Prostate gland (tissue), 2 donors: ENCODE measurements around the gene SLC38A3. TPM values are rescaled to one million over a fixed set of nuclear protein-coding genes. Genes with fewer than 3 reads are reported as not detected.
"Not testable (repeated sequence)": the region's sequence is repeated elsewhere in the genome, so short reads cannot be mapped to it uniquely, and the experiment has no call there.

Source experiments
- DNase-seq: peaks from one replicate; pipeline ENCODE4 v3.0.0-alpha.2; 2019; ENCODE audit warnings: low spot score
- H3K27ac ChIP-seq, 2 donors: fragments of 200-600 bp; sonication (generic); 2 replicates each; pipeline ENCODE4 v1.5.1; 2017 to 2019
- H3K27me3 ChIP-seq: fragments of 200-600 bp; sonication (generic); replicated peaks from 2 replicates; pipeline ENCODE4 v1.5.1; 2019; ENCODE audit not compliant: insufficient read depth
- H3K36me3 ChIP-seq, 2 donors: fragments of 200-600 bp; sonication (generic); 1 replicate in 1 of 2; 2 replicates in 1 of 2; pipeline versions ENCODE4 v1.5.1 to v1.8.1; 2017 to 2019
- H3K4me1 ChIP-seq: fragments of 200-600 bp; sonication (generic); replicated peaks from 2 replicates; pipeline ENCODE4 v1.5.1; 2019
- H3K4me3 ChIP-seq, 2 donors: fragments of 200-600 bp; sonication (generic); 2 replicates each; pipeline ENCODE4 v1.5.1; 2017 to 2019
- H3K9me3 ChIP-seq: fragments of 200-600 bp; sonication (generic); 2 replicates; pipeline ENCODE4 v1.5.1; 2017
- CTCF ChIP-seq, 4 experiments: fragments of 200-600 bp in 2 of 4; fragments of 450-650 bp in 2 of 4; sonication (generic) in 2 of 4; IDR thresholded peaks; 1 replicate in 3 of 4; 2 replicates in 1 of 4; pipeline ENCODE4 v1.5.1; 2016 to 2019; ENCODE audit warnings: antibody characterized with exemption in 4 of 4, mild to moderate bottlenecking in 2 of 4, moderate library complexity in 2 of 4
- POLR2A ChIP-seq: fragments of 450-650 bp; IDR thresholded peaks from one replicate; pipeline ENCODE4 v1.6.1; 2016; ENCODE audit warnings: antibody characterized with exemption, mild to moderate bottlenecking
- POLR2AphosphoS5 ChIP-seq: sonication (generic); formaldehyde crosslinking; IDR thresholded peaks from one replicate; pipeline ENCODE4 v1.6.1; 2017; ENCODE audit warnings: antibody characterized with exemption
- WGBS: methylation state at CpG from one replicate; pipeline ENCODE4 v1.1.5; 2018; 5-methylcytosine and 5-hydroxymethylcytosine counted together
- intact Hi-C: fragments of 100-400 bp; cut with DNase I; formaldehyde crosslinking; loops from one replicate; pipeline ENCODE4 v1.14.2; 2022
- total RNA-seq, 2 donors: library from RNA; depleted of rRNA; stranded (reverse); fragments of >200 nt; gene quantifications; one replicate each; pipeline ENCODE4 v1.1.0, GENCODE V29; 2016

The SLC38A3 gene
- total RNA-seq, 2 donors from 2014 or later = 0.41 to 4.0 TPM

- intact Hi-C loops = no loop called here
Observed at GRCh38 chr3:50241713-50242380, 36.8 kb downstream of the SLC38A3 start.

GRCh38 chr3:50242381-50242770 is 37.3 kb downstream of the SLC38A3 start:
- 54% methylated on average over 3 of the region's 3 CpGs for WGBS
- no peaks in the 10 kb centered on the region for H3K36me3 ChIP-seq
- peak overlapping the region in 1 of 2 donors; percentile 40 for H3K27ac ChIP-seq

More at GRCh38 chr3:50241713-50242380, 36.8 kb downstream of the SLC38A3 start:
- no peak for DNase-seq
- Histone ChIP-seq H3K4me1 (peaks cover 29% of the 10 kb centered on the region), H3K4me3 (no peak overlapping the region), H3K27ac (peak overlapping the region in 1 of 2 donors; percentile 29), H3K9me3 (no peaks in the 10 kb centered on the region), H3K27me3 (no peaks in the 10 kb centered on the region), H3K36me3 (no peaks in the 10 kb centered on the region)
- TF ChIP-seq CTCF (IDR thresholded peaks at IDR 0.05) (no peak), POLR2A (no peak), POLR2AphosphoS5 (no peak)
- 68% methylated on average over 7 of the region's 7 CpGs for WGBS

GRCh38 chr3:50242851-50243542 is 37.9 kb downstream of the SLC38A3 start:
- intact Hi-C loops = no loop called here
- H3K36me3 ChIP-seq = no peaks in the 10 kb centered on the region
- H3K27me3 ChIP-seq = no peaks in the 10 kb centered on the region
- no peak for TF ChIP-seq POLR2AphosphoS5
- TF ChIP-seq POLR2A = no peak
- peak in 1 of 4 experiments; percentile 18 for TF ChIP-seq CTCF (IDR thresholded peaks at IDR 0.05)
- peak overlapping the region in 1 of 2 donors; percentile 40 for H3K27ac ChIP-seq
- DNase-seq = no peak
- H3K4me3 ChIP-seq = no peak overlapping the region
- peaks cover 24% of the 10 kb centered on the region for H3K4me1 ChIP-seq
- WGBS = 49% methylated on average over 14 of the region's 14 CpGs
- no peaks in the 10 kb centered on the region for H3K9me3 ChIP-seq

More at GRCh38 chr3:50242381-50242770, 37.3 kb downstream of the SLC38A3 start:
- no peak for DNase-seq
- no peak for TF ChIP-seq POLR2A
- TF ChIP-seq POLR2AphosphoS5 = no peak
- TF ChIP-seq CTCF (IDR thresholded peaks at IDR 0.05) = no peak
- no peaks in the 10 kb centered on the region for H3K9me3 ChIP-seq
- peaks cover 29% of the 10 kb centered on the region for H3K4me1 ChIP-seq
- no peak overlapping the region for H3K4me3 ChIP-seq
- intact Hi-C loops = no loop called here
- no peaks in the 10 kb centered on the region for H3K27me3 ChIP-seq

- intact Hi-C loops = no loop called here
- no peak for DNase-seq
- H3K27me3 ChIP-seq = no peaks in the 10 kb centered on the region
- peak overlapping the region in 1 of 2 donors; percentile 40 for H3K27ac ChIP-seq
- no peak overlapping the region for H3K4me3 ChIP-seq
- peaks cover 19% of the 10 kb centered on the region for H3K4me1 ChIP-seq
- no peaks in the 10 kb centered on the region for H3K36me3 ChIP-seq
- WGBS = 76% methylated on average over 4 of the region's 4 CpGs
- TF ChIP-seq CTCF (IDR thresholded peaks at IDR 0.05) (no peak), POLR2AphosphoS5 (no peak), POLR2A (no peak)
- H3K9me3 ChIP-seq = no peaks in the 10 kb centered on the region
Observed at GRCh38 chr3:50243543-50243895, 38.4 kb downstream of the SLC38A3 start.

GRCh38 chr3:50244813-50245212 is 39.7 kb downstream of the SLC38A3 start:
- H3K4me3 ChIP-seq, H3K27ac ChIP-seq, H3K4me1 ChIP-seq, H3K36me3 ChIP-seq, DNase-seq, intact Hi-C loops, H3K27me3 ChIP-seq, H3K9me3 ChIP-seq: not testable (repeated sequence)
- WGBS = 78% methylated on average over 6 of the region's 6 CpGs
